ENCODE results near the gene KCNK16.

GRCh38 chr6:39295611-39296011, 26.9 kb downstream of the KCNK16 start:
- TF ChIP-seq CTCF (IDR thresholded peaks at IDR 0.05) (no peak), REST (IDR thresholded peaks at IDR 0.05; ENCODE audit: insufficient read depth in 1 of 2, low read depth in 2 of 2, low read length in 1 of 2) (no peak), POLR2AphosphoS5 (IDR thresholded peaks at IDR 0.05; ENCODE audit: low read depth, low read length) (no peak), TCF7L2 (IDR thresholded peaks at IDR 0.05; ENCODE audit: low read depth, low read length) (no peak), SIN3A (IDR thresholded peaks at IDR 0.05; ENCODE audit: borderline replicate concordance, insufficient read depth, low read depth, low read length) (no peak)
